HG02571 (cell line): ENCODE data around the gene NFYC.
A peak's percentile ranks its signal among the peaks of the same experiment; 100 is the strongest.

ENCODE experiments used
- ATAC-seq: cut with Tn5 transposase; IDR thresholded peaks from one replicate; pipeline ENCODE4 v1.9.1; 2021; ENCODE audit warnings: mild to moderate bottlenecking, moderate library complexity; ENCODE audit not compliant: unreplicated experiment

NFYC gene

GRCh38 chr1:40818264-40818961 is 126.9 kb downstream of the NFYC start:
- peak; percentile 69 for ATAC-seq

- ATAC-seq, result no peak
Observed at GRCh38 chr1:40819101-40819500, 127.6 kb downstream of the NFYC start.

- ATAC-seq, result no peak
Observed at GRCh38 chr1:40820251-40820797, 128.8 kb downstream of the NFYC start.
